Measurements from ENCODE around the gene FCRLB. TPM values are rescaled to one million over a fixed set of nuclear protein-coding genes. Genes with fewer than 3 reads are reported as not detected.

FCRLB gene
- total RNA-seq, 1 donor from 2014 or later: 0.21 TPM

Other genes starting within 250 kb of the FCRLB start
- gene FCGR2A, start 216.1 kb upstream of the FCRLB start, total RNA-seq: not detected in 2 replicates
- not detected in 2 replicates for gene HSPA6, start 197.0 kb upstream of the FCRLB start, total RNA-seq
- not detected in 2 replicates for gene FCGR3A, start 171.7 kb upstream of the FCRLB start, total RNA-seq
- not detected in 2 replicates for gene FCGR3B, start 90.4 kb upstream of the FCRLB start, total RNA-seq
- gene FCGR2B, start 58.4 kb upstream of the FCRLB start, total RNA-seq: not detected in 2 replicates
- gene FCRLA, start 14.3 kb upstream of the FCRLB start, total RNA-seq: 0.68 and 1.5 TPM in 2 replicates
- gene DUSP12, start 28.2 kb downstream of the FCRLB start, total RNA-seq: 17.6 and 22.1 TPM in 2 replicates
- gene ATF6, start 44.8 kb downstream of the FCRLB start, total RNA-seq: 30.2 and 32.4 TPM in 2 replicates

Measured in myocyte (in vitro differentiated cells).